Measurements from ENCODE around the gene MACROH2A1.

Gene MACROH2A1

GRCh38 chr5:135304352-135305221 is 94.4 kb downstream of the MACROH2A1 start:
- Histone ChIP-seq H3K4me3 (replicated peaks; ENCODE audit: insufficient read depth, low read length) (no peak overlapping the region), H3K27me3 (ENCODE audit: insufficient read depth, poor library complexity, severe bottlenecking) (no peaks in the 10 kb centered on the region), H3K27ac (replicated peaks) (no peak overlapping the region)
- TF ChIP-seq, protein P1, sequence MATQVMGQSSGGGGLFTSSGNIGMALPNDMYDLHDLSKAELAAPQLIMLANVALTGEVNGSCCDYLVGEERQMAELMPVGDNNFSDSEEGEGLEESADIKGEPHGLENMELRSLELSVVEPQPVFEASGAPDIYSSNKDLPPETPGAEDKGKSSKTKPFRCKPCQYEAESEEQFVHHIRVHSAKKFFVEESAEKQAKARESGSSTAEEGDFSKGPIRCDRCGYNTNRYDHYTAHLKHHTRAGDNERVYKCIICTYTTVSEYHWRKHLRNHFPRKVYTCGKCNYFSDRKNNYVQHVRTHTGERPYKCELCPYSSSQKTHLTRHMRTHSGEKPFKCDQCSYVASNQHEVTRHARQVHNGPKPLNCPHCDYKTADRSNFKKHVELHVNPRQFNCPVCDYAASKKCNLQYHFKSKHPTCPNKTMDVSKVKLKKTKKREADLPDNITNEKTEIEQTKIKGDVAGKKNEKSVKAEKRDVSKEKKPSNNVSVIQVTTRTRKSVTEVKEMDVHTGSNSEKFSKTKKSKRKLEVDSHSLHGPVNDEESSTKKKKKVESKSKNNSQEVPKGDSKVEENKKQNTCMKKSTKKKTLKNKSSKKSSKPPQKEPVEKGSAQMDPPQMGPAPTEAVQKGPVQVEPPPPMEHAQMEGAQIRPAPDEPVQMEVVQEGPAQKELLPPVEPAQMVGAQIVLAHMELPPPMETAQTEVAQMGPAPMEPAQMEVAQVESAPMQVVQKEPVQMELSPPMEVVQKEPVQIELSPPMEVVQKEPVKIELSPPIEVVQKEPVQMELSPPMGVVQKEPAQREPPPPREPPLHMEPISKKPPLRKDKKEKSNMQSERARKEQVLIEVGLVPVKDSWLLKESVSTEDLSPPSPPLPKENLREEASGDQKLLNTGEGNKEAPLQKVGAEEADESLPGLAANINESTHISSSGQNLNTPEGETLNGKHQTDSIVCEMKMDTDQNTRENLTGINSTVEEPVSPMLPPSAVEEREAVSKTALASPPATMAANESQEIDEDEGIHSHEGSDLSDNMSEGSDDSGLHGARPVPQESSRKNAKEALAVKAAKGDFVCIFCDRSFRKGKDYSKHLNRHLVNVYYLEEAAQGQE (IDR thresholded peaks at IDR 0.05; ENCODE audit: insufficient replicate concordance, low read depth): no peak
- no peak for TF ChIP-seq GABPA (IDR thresholded peaks at IDR 0.05; ENCODE audit: low read depth)
- no peak for TF ChIP-seq POLR2AphosphoS5 (IDR thresholded peaks at IDR 0.05; ENCODE audit: low read depth)
- TF ChIP-seq CTCF (IDR thresholded peaks at IDR 0.05; ENCODE audit: insufficient read depth, low read length): no peak
- TF ChIP-seq SPI1 (IDR thresholded peaks at IDR 0.05; ENCODE audit: borderline replicate concordance, low read depth): no peak
- DNase-seq (ENCODE audit: low read depth in 1 of 2, low spot score in 1 of 2): no peak

DNA sequence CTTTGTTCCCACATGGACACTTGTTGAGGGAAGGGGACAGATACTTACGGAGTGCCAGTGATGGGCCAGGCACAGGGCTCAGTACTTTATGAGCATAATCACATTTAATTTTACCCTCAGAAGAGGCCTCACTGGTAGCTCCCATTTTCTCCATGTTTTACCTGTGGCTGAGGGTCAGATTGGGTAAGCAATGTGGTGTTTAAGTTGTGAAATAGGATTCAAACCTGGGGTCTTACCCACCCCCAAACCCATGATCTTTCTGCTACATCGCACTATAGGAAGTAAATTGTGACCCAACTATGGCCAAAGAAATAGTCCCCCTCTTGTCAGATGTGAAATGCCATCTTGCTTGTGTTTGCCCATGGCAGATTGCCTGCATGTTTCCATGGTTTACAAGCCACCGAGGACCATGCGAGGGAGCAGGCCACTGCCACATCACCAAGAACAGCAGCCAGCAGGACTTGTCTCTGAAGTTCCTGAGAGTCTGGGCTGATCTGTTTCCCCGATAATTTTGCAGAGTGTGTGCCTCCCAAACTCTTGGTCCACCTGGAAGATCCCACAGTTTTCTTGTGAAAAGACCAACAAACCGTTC is 95.4 kb downstream of the MACROH2A1 start:
- Histone ChIP-seq H3K27me3 (ENCODE audit: insufficient read depth, poor library complexity, severe bottlenecking) (no peaks in the 10 kb centered on the region), H3K27ac (replicated peaks) (no peak overlapping the region), H3K4me3 (replicated peaks; ENCODE audit: insufficient read depth, low read length) (no peak overlapping the region)
- TF ChIP-seq, protein P1 (IDR thresholded peaks at IDR 0.05; ENCODE audit: insufficient replicate concordance, low read depth): no peak
- no peak for TF ChIP-seq SPI1 (IDR thresholded peaks at IDR 0.05; ENCODE audit: borderline replicate concordance, low read depth)
- TF ChIP-seq POLR2AphosphoS5 (IDR thresholded peaks at IDR 0.05; ENCODE audit: low read depth): no peak
- no peak for TF ChIP-seq GABPA (IDR thresholded peaks at IDR 0.05; ENCODE audit: low read depth)
- no peak for TF ChIP-seq CTCF (IDR thresholded peaks at IDR 0.05; ENCODE audit: insufficient read depth, low read length)
- DNase-seq (ENCODE audit: low read depth in 1 of 2, low spot score in 1 of 2): no peak

DNA sequence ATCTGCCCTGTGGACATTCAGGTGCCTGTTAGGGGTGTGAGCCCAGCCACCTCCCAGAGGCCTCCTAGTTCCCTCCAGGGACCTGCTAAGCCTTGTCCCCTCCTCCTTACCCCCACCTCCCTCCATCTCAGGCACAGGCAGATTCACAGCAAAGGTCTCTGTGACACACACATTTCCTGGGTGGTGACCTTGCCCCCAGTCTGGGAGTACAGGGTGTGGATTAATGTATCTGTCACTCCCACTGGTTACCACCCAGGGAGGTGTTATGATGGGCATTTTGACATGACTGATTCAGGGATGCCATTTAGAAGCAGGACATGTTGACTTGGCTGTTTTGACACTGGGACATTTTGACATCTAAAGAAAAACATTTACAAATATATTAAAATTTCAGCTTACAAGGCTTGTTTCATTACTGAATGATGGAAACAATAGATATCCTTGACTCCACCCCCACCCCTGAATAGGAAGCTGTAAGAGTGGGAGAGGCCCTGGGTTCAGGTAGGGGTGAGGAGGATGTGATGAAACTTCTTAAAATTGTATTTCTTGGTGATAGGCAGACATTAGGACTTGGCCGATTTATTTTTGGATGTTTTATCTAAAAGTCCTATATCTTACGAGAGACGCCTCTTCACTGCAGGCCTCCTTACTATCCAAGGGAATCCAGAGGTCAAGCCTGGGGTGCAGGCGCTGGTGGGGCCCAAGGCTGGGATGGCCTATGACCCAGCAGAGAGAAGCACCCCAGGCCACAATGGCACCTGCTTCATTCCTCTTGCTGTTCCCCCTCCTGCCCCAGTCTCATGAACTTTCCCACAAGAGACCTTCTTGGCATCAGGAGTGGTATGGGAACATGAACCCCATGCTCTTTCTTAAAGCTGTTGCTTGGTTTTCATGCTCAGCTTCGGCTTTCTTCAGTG is 101.9 kb downstream of the MACROH2A1 start:
- no peak for TF ChIP-seq POLR2AphosphoS5 (IDR thresholded peaks at IDR 0.05; ENCODE audit: low read depth)
- TF ChIP-seq, protein P1 (IDR thresholded peaks at IDR 0.05; ENCODE audit: insufficient replicate concordance, low read depth): no peak
- TF ChIP-seq SPI1 (IDR thresholded peaks at IDR 0.05; ENCODE audit: borderline replicate concordance, low read depth): no peak
- no peak for TF ChIP-seq CTCF (IDR thresholded peaks at IDR 0.05; ENCODE audit: insufficient read depth, low read length)
- no peak for TF ChIP-seq GABPA (IDR thresholded peaks at IDR 0.05; ENCODE audit: low read depth)
- no peak overlapping the region for H3K4me3 ChIP-seq (replicated peaks; ENCODE audit: insufficient read depth, low read length)
- no peak overlapping the region for H3K27ac ChIP-seq (replicated peaks)
- DNase-seq (ENCODE audit: low read depth in 1 of 2, low spot score in 1 of 2): no peak
- H3K27me3 ChIP-seq (ENCODE audit: insufficient read depth, poor library complexity, severe bottlenecking): no peaks in the 10 kb centered on the region
